ENCODE measurements around the gene C11orf91.

GRCh38 chr11:33704240-33705002, 3.8 kb upstream of the C11orf91 start:
- TF ChIP-seq CTCF (conservative IDR thresholded peaks at IDR 0.05; ENCODE audit: low read length): no peak
- TF ChIP-seq EZH2phosphoT487 (IDR thresholded peaks at IDR 0.05; ENCODE audit: borderline replicate concordance): no peak

Measured in Loucy (cell line).